ENCODE measurements around the gene TAX1BP3.

The TAX1BP3 gene

GRCh38 chr17:3627769-3628167, 40.6 kb downstream of the TAX1BP3 start:
- DNase-seq (ENCODE audit: extremely low read depth, insufficient read length) = no peak
- TF ChIP-seq CTCF (IDR thresholded peaks at IDR 0.05; ENCODE audit: insufficient read depth, low read length, poor library complexity, severe bottlenecking) = no peak
- Histone ChIP-seq H3K36me3 (ENCODE audit: control insufficient read depth, insufficient read depth, low read length) (peaks cover 24% of the 10 kb centered on the region), H3K4me3 (replicated peaks; ENCODE audit: low read depth, low read length) (no peak overlapping the region), H3K27me3 (replicated peaks; ENCODE audit: control insufficient read depth, insufficient read depth, low read length) (no peaks in the 10 kb centered on the region)

- H3K36me3 ChIP-seq (ENCODE audit: control insufficient read depth, insufficient read depth, low read length) = peaks cover 23% of the 10 kb centered on the region
- no peak overlapping the region for H3K4me3 ChIP-seq (replicated peaks; ENCODE audit: low read depth, low read length)
- no peaks in the 10 kb centered on the region for H3K27me3 ChIP-seq (replicated peaks; ENCODE audit: control insufficient read depth, insufficient read depth, low read length)
- no peak for TF ChIP-seq CTCF (IDR thresholded peaks at IDR 0.05; ENCODE audit: insufficient read depth, low read length, poor library complexity, severe bottlenecking)
- no peak for DNase-seq (ENCODE audit: extremely low read depth, insufficient read length)
Observed at GRCh38 chr17:3626831-3627768, 41.3 kb downstream of the TAX1BP3 start.

DNA sequence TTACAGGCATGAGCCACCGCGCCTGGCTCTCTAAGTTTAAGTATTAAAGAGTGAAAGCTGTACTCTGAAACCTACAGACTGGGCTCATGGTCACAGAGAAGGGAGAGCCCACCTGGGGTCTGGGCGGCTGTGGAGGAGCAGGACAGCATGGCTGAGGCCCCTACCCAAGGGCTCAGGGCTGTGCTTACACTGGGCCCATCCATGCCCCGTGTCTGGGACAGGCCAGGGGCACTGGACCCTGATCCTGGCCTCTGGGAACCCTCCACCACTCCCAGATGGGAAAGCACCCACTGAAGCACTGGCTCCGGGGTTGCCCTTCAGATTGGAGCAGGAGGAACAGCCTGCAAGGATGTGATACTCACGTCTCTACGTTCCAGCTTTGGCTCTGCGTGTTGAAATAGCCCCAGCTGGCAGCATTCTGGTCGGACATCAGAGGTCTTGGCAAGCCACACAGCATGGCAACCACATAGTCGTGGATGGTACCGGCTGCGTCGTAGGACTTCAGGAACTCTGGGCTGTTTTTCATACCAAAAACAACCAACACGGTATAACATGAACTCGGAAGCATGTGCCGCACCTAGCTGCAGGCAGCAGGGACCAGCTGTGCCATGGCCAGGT, 45.3 kb downstream of the TAX1BP3 start:
- Histone ChIP-seq H3K36me3 (ENCODE audit: control insufficient read depth, insufficient read depth, low read length) (peaks cover 24% of the 10 kb centered on the region), H3K27me3 (replicated peaks; ENCODE audit: control insufficient read depth, insufficient read depth, low read length) (no peaks in the 10 kb centered on the region), H3K4me3 (replicated peaks; ENCODE audit: low read depth, low read length) (no peak overlapping the region)
- no peak for TF ChIP-seq CTCF (IDR thresholded peaks at IDR 0.05; ENCODE audit: insufficient read depth, low read length, poor library complexity, severe bottlenecking)
- DNase-seq (ENCODE audit: extremely low read depth, insufficient read length) = no peak

GRCh38 chr17:3621146-3621720, 47.1 kb downstream of the TAX1BP3 start:
- DNase-seq (ENCODE audit: extremely low read depth, insufficient read length) = no peak
- H3K36me3 ChIP-seq (ENCODE audit: control insufficient read depth, insufficient read depth, low read length) = peaks cover 25% of the 10 kb centered on the region

More at GRCh38 chr17:3621146-3621720, 47.1 kb downstream of the TAX1BP3 start:
- TF ChIP-seq CTCF (IDR thresholded peaks at IDR 0.05; ENCODE audit: insufficient read depth, low read length, poor library complexity, severe bottlenecking) = no peak
- Histone ChIP-seq H3K4me3 (replicated peaks; ENCODE audit: low read depth, low read length) (no peak overlapping the region), H3K27me3 (replicated peaks; ENCODE audit: control insufficient read depth, insufficient read depth, low read length) (no peaks in the 10 kb centered on the region)

All from GM06990 (cell line).